Common myeloid progenitor, CD34-positive (primary cell): ENCODE results near the gene CMTR2.

Experiments
- CTCF ChIA-PET: fragments of 350-600 bp; sonication (Branson Sonifier 250); formaldehyde crosslinking; loops from one replicate; lab custom pipeline; 2021; ENCODE audit warnings: antibody characterized with exemption; lab: Charles Lee
- POLR2A ChIA-PET: fragments of 350-600 bp; sonication (Branson Sonifier 250); formaldehyde crosslinking; loops from one replicate; lab custom pipeline; 2021; ENCODE audit warnings: antibody characterized with exemption; lab: Charles Lee
- DNase-seq, 3 donors: peaks; one replicate each; pipeline versions ENCODE4 v3.0.0 to v3.0.0-alpha.2; 2013
- H3K27ac ChIP-seq, 2 experiments: 1 replicate in 1 of 2; 2 replicates in 1 of 2; pipeline ENCODE4 v1.7.0; 2013; ENCODE audit warnings: inconsistent platforms in 2 of 2, low read length in 2 of 2, mild to moderate bottlenecking in 2 of 2, low read depth in 1 of 2, moderate library complexity in 1 of 2; ENCODE audit not compliant: severe bottlenecking in 2 of 2, insufficient read depth in 1 of 2, poor library complexity in 1 of 2
- H3K27me3 ChIP-seq, 5 experiments: replicated peaks in 2 of 5; 1 replicate in 3 of 5; 2 replicates in 2 of 5; pipeline versions ENCODE4 v1.6.1 to v1.7.0; 2013; ENCODE audit warnings: low read length in 4 of 5, mild to moderate bottlenecking in 2 of 5, moderate library complexity in 2 of 5, inconsistent platforms in 1 of 5; ENCODE audit not compliant: insufficient read depth in 5 of 5, control insufficient read depth in 4 of 5
- H3K36me3 ChIP-seq, 4 experiments: 1 replicate in 2 of 4; 2 replicates in 2 of 4; pipeline versions ENCODE4 v1.6.1 to v1.7.0; 2013; ENCODE audit warnings: low read length in 3 of 4, control low read depth in 1 of 4, mild to moderate bottlenecking in 1 of 4; ENCODE audit not compliant: control insufficient read depth in 4 of 4, insufficient read depth in 4 of 4
- H3K4me1 ChIP-seq, 4 experiments: 1 replicate in 3 of 4; 2 replicates in 1 of 4; pipeline versions ENCODE4 v1.6.1 to v1.7.1; 2013; ENCODE audit warnings: low read length in 3 of 4, mild to moderate bottlenecking in 3 of 4, control low read depth in 1 of 4, inconsistent platforms in 1 of 4, moderate library complexity in 1 of 4; ENCODE audit not compliant: control insufficient read depth in 4 of 4, insufficient read depth in 4 of 4; ENCODE audit errors: control extremely low read depth in 1 of 4
- H3K4me3 ChIP-seq, 7 experiments: 1 replicate in 4 of 7; 2 replicates in 3 of 7; pipeline versions ENCODE4 v1.5.1 to v1.7.0; 2013; ENCODE audit warnings: mild to moderate bottlenecking in 7 of 7, low read length in 6 of 7, moderate library complexity in 6 of 7, inconsistent platforms in 2 of 7, low read depth in 2 of 7, control low read depth in 1 of 7; ENCODE audit not compliant: insufficient read depth in 4 of 7, control insufficient read depth in 1 of 7; ENCODE audit errors: extremely low read depth in 1 of 7
- H3K9me3 ChIP-seq, 5 experiments: 1 replicate in 4 of 5; 2 replicates in 1 of 5; pipeline versions ENCODE4 v1.6.1 to v1.7.1; 2013; ENCODE audit warnings: low read length in 4 of 5, mild to moderate bottlenecking in 2 of 5, inconsistent platforms in 1 of 5, low read depth in 1 of 5, moderate library complexity in 1 of 5; ENCODE audit not compliant: control insufficient read depth in 4 of 5, insufficient read depth in 2 of 5; ENCODE audit errors: control extremely low read depth in 1 of 5
- WGBS: methylation state at CpG from one replicate; pipeline ENCODE4 v1.1.5; 2013; ENCODE audit not compliant: insufficient coverage; 5-methylcytosine and 5-hydroxymethylcytosine counted together

Gene CMTR2

GRCh38 chr16:71259086-71259485 lies 30.1 kb downstream of the CMTR2 start:
- no peak overlapping the region for H3K27ac ChIP-seq
- WGBS, result 20% methylated on average over 5 of the region's 5 CpGs
- H3K9me3 ChIP-seq, result no peaks in the 10 kb centered on the region
- DNase-seq, result peak; percentile 16 to 84 (median 72)
- H3K4me3 ChIP-seq, result no peak overlapping the region
- H3K4me1 ChIP-seq, result peaks cover 5 to 28% (median 14%) of the 10 kb centered on the region in 4 experiments
- H3K36me3 ChIP-seq, result no peaks in the 10 kb centered on the region
- ChIA-PET POLR2A (no interaction called here), CTCF (interaction anchor here (1.0 kb wide), 1 partner anchor 52 kb away, joined by 6 read pairs; no protein-coding TSS in a partner anchor)
- H3K27me3 ChIP-seq, result no peaks in the 10 kb centered on the region

GRCh38 chr16:71258372-71258771 lies 30.8 kb downstream of the CMTR2 start:
- CTCF ChIA-PET, result interaction anchor here (0.9 to 1.0 kb wide), 2 partner anchors 9 to 53 kb away, joined by 3 to 6 read pairs; no protein-coding TSS in a partner anchor
- no CpG with 5 or more reads among the region's 1 CpG for WGBS
- no peak overlapping the region for H3K4me3 ChIP-seq

GRCh38 chr16:71257768-71258167 lies 31.4 kb downstream of the CMTR2 start:
- CTCF ChIA-PET, result interaction anchor here (0.9 kb wide), 1 partner anchor 8 kb away, joined by 3 read pairs; no protein-coding TSS in a partner anchor
- H3K36me3 ChIP-seq, result no peaks in the 10 kb centered on the region

More at GRCh38 chr16:71258372-71258771, 30.8 kb downstream of the CMTR2 start:
- POLR2A ChIA-PET, result no interaction called here
- Histone ChIP-seq H3K9me3 (no peaks in the 10 kb centered on the region), H3K36me3 (no peaks in the 10 kb centered on the region), H3K27me3 (no peaks in the 10 kb centered on the region), H3K27ac (no peak overlapping the region), H3K4me1 (peaks cover 5 to 28% (median 14%) of the 10 kb centered on the region in 4 experiments)
- peak in 2 of 3 donors; percentile 20 to 21 for DNase-seq

GRCh38 chr16:71255721-71256120 lies 33.5 kb downstream of the CMTR2 start:
- Histone ChIP-seq H3K36me3 (no peaks in the 10 kb centered on the region), H3K4me1 (peaks cover 5 to 26% (median 14%) of the 10 kb centered on the region in 4 experiments)
- CTCF ChIA-PET, result interaction anchor here (0.9 to 1.5 kb wide), 2 partner anchors 55 to 56 kb away, joined by 3 to 4 read pairs; no protein-coding TSS in a partner anchor

More at GRCh38 chr16:71257768-71258167, 31.4 kb downstream of the CMTR2 start:
- Histone ChIP-seq H3K27me3 (peaks cover 0 to 1% (median 0%) of the 10 kb centered on the region in 5 experiments), H3K9me3 (no peaks in the 10 kb centered on the region), H3K4me1 (peaks cover 5 to 28% (median 14%) of the 10 kb centered on the region in 4 experiments), H3K4me3 (no peak overlapping the region), H3K27ac (no peak overlapping the region)
- no peak for DNase-seq
- no CpG with 5 or more reads among the region's 1 CpG for WGBS
- POLR2A ChIA-PET, result no interaction called here

GRCh38 chr16:71254832-71255525 lies 34.2 kb downstream of the CMTR2 start:
- POLR2A ChIA-PET, result no interaction called here

More at GRCh38 chr16:71255721-71256120, 33.5 kb downstream of the CMTR2 start:
- peaks cover 0 to 3% (median 0%) of the 10 kb centered on the region in 5 experiments for H3K27me3 ChIP-seq
- POLR2A ChIA-PET, result no interaction called here
- WGBS, result 68% methylated on average over 4 of the region's 6 CpGs
- no peaks in the 10 kb centered on the region for H3K9me3 ChIP-seq
- no peak overlapping the region for H3K4me3 ChIP-seq
- no peak for DNase-seq
- H3K27ac ChIP-seq, result no peak overlapping the region

GRCh38 chr16:71250461-71251235 lies 38.6 kb downstream of the CMTR2 start:
- Histone ChIP-seq H3K27me3 (peaks cover 0 to 3% (median 0%) of the 10 kb centered on the region in 5 experiments), H3K4me3 (no peak overlapping the region), H3K9me3 (no peaks in the 10 kb centered on the region), H3K27ac (no peak overlapping the region), H3K4me1 (peaks cover 0 to 2% (median 0%) of the 10 kb centered on the region in 4 experiments), H3K36me3 (no peaks in the 10 kb centered on the region)
- POLR2A ChIA-PET, result no interaction called here
- no peak for DNase-seq
- 93% methylated on average over 3 of the region's 5 CpGs for WGBS
- CTCF ChIA-PET, result interaction anchor here (1.4 to 2.6 kb wide), 4 partner anchors 10 to 61 kb away, joined by 5 to 9 read pairs (median 7); no protein-coding TSS in a partner anchor

More at GRCh38 chr16:71254832-71255525, 34.2 kb downstream of the CMTR2 start:
- no peak overlapping the region for H3K27ac ChIP-seq
- whole genome bisulfite sequencing, result 100% methylated on average over 1 of the region's 4 CpGs
- CTCF ChIA-PET, result interaction anchor here (0.9 to 1.5 kb wide), 2 partner anchors 56 to 57 kb away, joined by 3 to 4 read pairs; no protein-coding TSS in a partner anchor
- no peaks in the 10 kb centered on the region for H3K9me3 ChIP-seq
- H3K4me3 ChIP-seq, result no peak overlapping the region
- H3K27me3 ChIP-seq, result peaks cover 0 to 3% (median 0%) of the 10 kb centered on the region in 5 experiments
- peaks cover 0 to 19% (median 10%) of the 10 kb centered on the region in 4 experiments for H3K4me1 ChIP-seq
- no peaks in the 10 kb centered on the region for H3K36me3 ChIP-seq
- peak in 2 of 3 donors; percentile 16 to 33 for DNase-seq
